Panc1 (cell line): ENCODE measurements around the gene NEGR1. TPM values are rescaled to one million over a fixed set of nuclear protein-coding genes. Genes with fewer than 3 reads are reported as not detected.

Experiments used
- ATAC-seq: fragments of 200-7000 bp; cut with Tn5 transposase; 2 replicates; pipeline ENCODE4 v1.9.1; 2020; ENCODE audit warnings: mild to moderate bottlenecking, moderate library complexity
- BruUV-seq: library from RNA; stranded (reverse); fragments of 400-500 nt; replicated peaks from 2 replicates; lab custom pipeline; 2021; lab: Mats Ljungman, UMichigan
- CTCF ChIA-PET: fragments of 300-600 bp; sonication (Branson Sonifier 250); formaldehyde crosslinking; loops from one replicate; lab custom pipeline; 2022; ENCODE audit warnings: antibody characterized with exemption; lab: Charles Lee
- POLR2A ChIA-PET: fragments of 300-600 bp; sonication (Branson Sonifier 250); formaldehyde crosslinking; loops from one replicate; lab custom pipeline; 2022; ENCODE audit warnings: antibody characterized with exemption; lab: Charles Lee
- DNase-seq: peaks from one replicate; pipeline ENCODE4 v3.0.0-alpha.2; 2010; ENCODE audit warnings: low read depth, low spot score
- H3K27ac ChIP-seq: 2 replicates; pipeline ENCODE4 v1.5.1; 2011; ENCODE audit warnings: mild to moderate bottlenecking, low read length, inconsistent platforms
- H3K27me3 ChIP-seq: fragments of 200-500 bp; sonication (Bioruptor generic); 2 replicates; pipeline ENCODE4 v1.6.0; 2014; ENCODE audit warnings: low read length, inconsistent platforms; ENCODE audit not compliant: control insufficient read depth, insufficient read depth
- H3K36me3 ChIP-seq: fragments of 200-500 bp; sonication (Bioruptor generic); 2 replicates; pipeline ENCODE4 v1.5.1; 2014; ENCODE audit warnings: inconsistent platforms, mild to moderate bottlenecking, low read length, moderate library complexity; ENCODE audit not compliant: control insufficient read depth, insufficient read depth
- H3K4me1 ChIP-seq: 2 replicates; pipeline ENCODE4 v1.5.1; 2011; ENCODE audit warnings: inconsistent platforms, mild to moderate bottlenecking, low read length, moderate library complexity; ENCODE audit not compliant: control insufficient read depth, insufficient read depth
- H3K4me3 ChIP-seq, 2 experiments: 2 replicates each; pipeline ENCODE4 v1.5.1; 2011 to 2012; ENCODE audit warnings: low read depth in 2 of 2, low read length in 2 of 2, mild to moderate bottlenecking in 2 of 2, inconsistent platforms in 1 of 2, moderate library complexity in 1 of 2
- H3K9me3 ChIP-seq: fragments of 200-500 bp; sonication (Bioruptor generic); 2 replicates; pipeline ENCODE4 v1.5.1; 2014; ENCODE audit warnings: low read depth, mild to moderate bottlenecking, inconsistent platforms, low read length, moderate library complexity; ENCODE audit not compliant: control insufficient read depth, insufficient read depth
- POLR2AphosphoS5 ChIP-seq: IDR thresholded peaks from 2 replicates; pipeline ENCODE4 v1.6.1; 2012; ENCODE audit warnings: mild to moderate bottlenecking, low read depth, low read length, moderate library complexity
- SIN3A ChIP-seq: IDR thresholded peaks from 2 replicates; pipeline ENCODE4 v1.6.1; 2012; ENCODE audit warnings: low read depth, mild to moderate bottlenecking, low read length, moderate library complexity, borderline replicate concordance; ENCODE audit not compliant: insufficient read depth
- TCF7L2 ChIP-seq: IDR thresholded peaks from 2 replicates; pipeline ENCODE4 v1.6.1; 2011; ENCODE audit warnings: mild to moderate bottlenecking, low read depth, low read length, inconsistent platforms
- in situ Hi-C: cut with HindIII; loops from 2 replicates; pipeline ENCODE4 v1.10.0; 2016; ENCODE audit warnings: low sequenced_read_pairs, low pct_unique_long_range_greater_than_20kb
- intact Hi-C: fragments of 100-400 bp; cut with micrococcal nuclease; formaldehyde crosslinking; loops from one replicate; pipeline ENCODE4 v1.10.0; 2022; ENCODE audit not compliant: unreplicated experiment
- total RNA-seq: library from RNA; stranded (reverse); gene quantifications from one replicate; pipeline ENCODE4 v1.2.1, GENCODE V29; 2021; ENCODE audit not compliant: unreplicated experiment
- TF ChIP-seq, protein P1 (sequence below): fragments of 450-650 bp; IDR thresholded peaks from 2 replicates; pipeline ENCODE4 v1.5.1; 2017; ENCODE audit warnings: mild to moderate bottlenecking
- TF ChIP-seq, protein P2 (sequence below), 2 experiments: IDR thresholded peaks; 2 replicates each; pipeline ENCODE4 v1.6.1; 2011 to 2012; ENCODE audit warnings: low read depth in 2 of 2, control low read depth in 1 of 2, low read length in 1 of 2, mild to moderate bottlenecking in 1 of 2, moderate library complexity in 1 of 2; ENCODE audit not compliant: insufficient read depth in 1 of 2

Gene NEGR1
- total RNA-seq, 1 experiment from 2014 or later = 2.7 TPM

DNA sequence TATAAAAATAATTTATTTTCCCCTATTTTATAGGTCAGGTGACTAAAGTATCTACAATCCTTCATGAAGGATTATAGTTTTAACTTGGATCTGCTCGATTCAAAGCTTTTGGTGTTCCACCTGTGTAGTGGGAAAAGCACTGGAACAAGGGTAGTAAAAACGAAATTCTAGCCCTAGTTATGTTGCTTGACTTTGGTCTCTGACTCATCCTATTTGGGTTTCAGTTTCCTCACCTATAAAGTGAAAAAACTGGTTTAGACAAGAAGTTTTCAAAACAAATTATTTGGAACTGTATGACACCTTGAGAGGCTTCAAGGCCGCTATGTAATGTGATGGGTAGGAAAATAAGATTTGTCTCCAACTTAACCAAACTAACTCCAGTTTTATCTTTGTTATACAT lies 696.3 kb downstream of the NEGR1 start:
- intact Hi-C loops = loop anchor here (5.0 kb wide), 1 partner anchor 451 kb away; no protein-coding TSS in a partner anchor
- Histone ChIP-seq H3K27ac (no peak overlapping the region), H3K27me3 (no peaks in the 10 kb centered on the region), H3K9me3 (no peaks in the 10 kb centered on the region), H3K4me3 (no peak overlapping the region), H3K36me3 (no peaks in the 10 kb centered on the region), H3K4me1 (no peaks in the 10 kb centered on the region)
- in situ Hi-C loops = no loop called here
- no TSS peak for BruUV-seq
- DNase-seq (no peak), ATAC-seq (no peak)
- POLR2A ChIA-PET = no interaction called here
- TF ChIP-seq POLR2AphosphoS5 = no peak
- TF ChIP-seq, protein P1, sequence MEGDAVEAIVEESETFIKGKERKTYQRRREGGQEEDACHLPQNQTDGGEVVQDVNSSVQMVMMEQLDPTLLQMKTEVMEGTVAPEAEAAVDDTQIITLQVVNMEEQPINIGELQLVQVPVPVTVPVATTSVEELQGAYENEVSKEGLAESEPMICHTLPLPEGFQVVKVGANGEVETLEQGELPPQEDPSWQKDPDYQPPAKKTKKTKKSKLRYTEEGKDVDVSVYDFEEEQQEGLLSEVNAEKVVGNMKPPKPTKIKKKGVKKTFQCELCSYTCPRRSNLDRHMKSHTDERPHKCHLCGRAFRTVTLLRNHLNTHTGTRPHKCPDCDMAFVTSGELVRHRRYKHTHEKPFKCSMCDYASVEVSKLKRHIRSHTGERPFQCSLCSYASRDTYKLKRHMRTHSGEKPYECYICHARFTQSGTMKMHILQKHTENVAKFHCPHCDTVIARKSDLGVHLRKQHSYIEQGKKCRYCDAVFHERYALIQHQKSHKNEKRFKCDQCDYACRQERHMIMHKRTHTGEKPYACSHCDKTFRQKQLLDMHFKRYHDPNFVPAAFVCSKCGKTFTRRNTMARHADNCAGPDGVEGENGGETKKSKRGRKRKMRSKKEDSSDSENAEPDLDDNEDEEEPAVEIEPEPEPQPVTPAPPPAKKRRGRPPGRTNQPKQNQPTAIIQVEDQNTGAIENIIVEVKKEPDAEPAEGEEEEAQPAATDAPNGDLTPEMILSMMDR = no peak
- TF ChIP-seq, protein P2, sequence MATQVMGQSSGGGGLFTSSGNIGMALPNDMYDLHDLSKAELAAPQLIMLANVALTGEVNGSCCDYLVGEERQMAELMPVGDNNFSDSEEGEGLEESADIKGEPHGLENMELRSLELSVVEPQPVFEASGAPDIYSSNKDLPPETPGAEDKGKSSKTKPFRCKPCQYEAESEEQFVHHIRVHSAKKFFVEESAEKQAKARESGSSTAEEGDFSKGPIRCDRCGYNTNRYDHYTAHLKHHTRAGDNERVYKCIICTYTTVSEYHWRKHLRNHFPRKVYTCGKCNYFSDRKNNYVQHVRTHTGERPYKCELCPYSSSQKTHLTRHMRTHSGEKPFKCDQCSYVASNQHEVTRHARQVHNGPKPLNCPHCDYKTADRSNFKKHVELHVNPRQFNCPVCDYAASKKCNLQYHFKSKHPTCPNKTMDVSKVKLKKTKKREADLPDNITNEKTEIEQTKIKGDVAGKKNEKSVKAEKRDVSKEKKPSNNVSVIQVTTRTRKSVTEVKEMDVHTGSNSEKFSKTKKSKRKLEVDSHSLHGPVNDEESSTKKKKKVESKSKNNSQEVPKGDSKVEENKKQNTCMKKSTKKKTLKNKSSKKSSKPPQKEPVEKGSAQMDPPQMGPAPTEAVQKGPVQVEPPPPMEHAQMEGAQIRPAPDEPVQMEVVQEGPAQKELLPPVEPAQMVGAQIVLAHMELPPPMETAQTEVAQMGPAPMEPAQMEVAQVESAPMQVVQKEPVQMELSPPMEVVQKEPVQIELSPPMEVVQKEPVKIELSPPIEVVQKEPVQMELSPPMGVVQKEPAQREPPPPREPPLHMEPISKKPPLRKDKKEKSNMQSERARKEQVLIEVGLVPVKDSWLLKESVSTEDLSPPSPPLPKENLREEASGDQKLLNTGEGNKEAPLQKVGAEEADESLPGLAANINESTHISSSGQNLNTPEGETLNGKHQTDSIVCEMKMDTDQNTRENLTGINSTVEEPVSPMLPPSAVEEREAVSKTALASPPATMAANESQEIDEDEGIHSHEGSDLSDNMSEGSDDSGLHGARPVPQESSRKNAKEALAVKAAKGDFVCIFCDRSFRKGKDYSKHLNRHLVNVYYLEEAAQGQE (IDR thresholded peaks at IDR 0.05; ENCODE audit: insufficient read depth in 1 of 2, low read depth in 2 of 2, low read length in 1 of 2) = no peak
- TF ChIP-seq TCF7L2 = no peak
- TF ChIP-seq SIN3A = no peak
- CTCF ChIA-PET = no interaction called here

DNA sequence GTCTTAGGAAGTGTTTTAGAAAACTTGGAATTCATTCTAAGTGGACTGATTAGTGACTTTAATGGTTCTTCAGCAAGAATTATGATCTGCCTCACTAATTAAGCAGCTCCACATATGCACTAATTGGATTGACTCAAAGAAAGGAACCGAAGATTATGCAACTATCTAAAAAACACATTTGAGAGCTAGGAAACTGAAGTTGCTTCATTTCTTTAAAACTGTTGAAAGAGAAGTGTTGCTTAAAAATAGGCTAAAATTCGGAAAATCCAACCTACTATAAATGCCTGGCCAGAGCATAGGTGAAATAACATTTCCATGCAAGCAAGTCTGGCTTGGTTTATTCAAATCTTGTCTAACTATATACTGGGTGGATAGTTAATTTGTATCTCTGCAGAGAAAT lies 698.6 kb downstream of the NEGR1 start:
- TF ChIP-seq, protein P1 = no peak
- TF ChIP-seq TCF7L2 = no peak
- no peak for TF ChIP-seq POLR2AphosphoS5
- TF ChIP-seq SIN3A = no peak
- BruUV-seq = no TSS peak
- Histone ChIP-seq H3K9me3 (no peaks in the 10 kb centered on the region), H3K36me3 (no peaks in the 10 kb centered on the region), H3K27me3 (no peaks in the 10 kb centered on the region), H3K27ac (no peak overlapping the region), H3K4me3 (no peak overlapping the region), H3K4me1 (no peaks in the 10 kb centered on the region)
- CTCF ChIA-PET = no interaction called here
- ATAC-seq = no peak
- intact Hi-C loops (no loop called here), in situ Hi-C loops (no loop called here)
- POLR2A ChIA-PET = no interaction called here
- DNase-seq = no peak
